ENCODE data around the gene CSAG2.
"Not testable (repeated sequence)": the region's sequence is repeated elsewhere in the genome, so short reads cannot be mapped to it uniquely, and the experiment has no call there.

The CSAG2 gene

DNA sequence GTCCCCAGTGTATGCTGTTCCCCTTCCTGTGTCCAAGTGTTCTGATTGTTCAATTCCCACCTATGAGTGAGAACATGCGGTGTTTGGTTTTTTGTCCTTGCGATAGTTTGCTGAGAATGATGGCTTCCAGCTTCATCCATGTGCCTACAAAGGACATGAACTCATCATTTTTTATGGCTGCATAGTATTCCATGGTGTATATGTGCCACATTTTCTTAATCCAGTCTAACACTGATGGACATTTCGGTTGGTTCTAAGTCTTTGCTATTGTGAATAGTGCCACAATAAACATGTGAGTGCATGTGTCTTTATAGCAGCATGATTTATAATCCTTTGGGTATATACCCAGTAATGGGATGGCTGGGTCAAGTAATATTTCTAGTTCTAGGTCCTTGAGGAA is 34.4 kb downstream of the CSAG2 start:
- H2BK120ac ChIP-seq (ENCODE audit: insufficient read depth, low read length, poor library complexity); H3K27me3 ChIP-seq (ENCODE audit: insufficient read depth, low read length); H3K4ac ChIP-seq (ENCODE audit: low read depth, low read length); DNase-seq; H2BK12ac ChIP-seq (ENCODE audit: low read length); H3K36me3 ChIP-seq (ENCODE audit: control insufficient read depth in 1 of 2, insufficient read depth in 2 of 2, low read length in 2 of 2); H3K4me3 ChIP-seq (ENCODE audit: low read depth, low read length); H3K23ac ChIP-seq (ENCODE audit: low read length); H3K18ac ChIP-seq (ENCODE audit: low read length); H4K91ac ChIP-seq (ENCODE audit: low read depth, low read length); H4K8ac ChIP-seq (ENCODE audit: low read depth, low read length); H3K9ac ChIP-seq (ENCODE audit: low read length); H3K4me2 ChIP-seq (ENCODE audit: low read length); H3K79me2 ChIP-seq (ENCODE audit: control insufficient read depth, insufficient read depth, low read length, poor library complexity); H3K27ac ChIP-seq (ENCODE audit: low read depth, low read length); H4K12ac ChIP-seq (ENCODE audit: low read depth, low read length); H2AFZ ChIP-seq (ENCODE audit: insufficient read depth, low read length, poor library complexity); H2BK5ac ChIP-seq (ENCODE audit: low read depth, low read length, poor library complexity); H3K9me3 ChIP-seq (ENCODE audit: insufficient read depth, low read depth, low read length); H3K79me1 ChIP-seq (ENCODE audit: low read length); H2AK5ac ChIP-seq (ENCODE audit: low read length); H3K4me1 ChIP-seq (ENCODE audit: control insufficient read depth in 1 of 2, insufficient read depth in 2 of 2, low read length in 2 of 2); H3K14ac ChIP-seq (ENCODE audit: low read length): not testable (repeated sequence)
- no CpG with 5 or more reads among the region's 3 CpGs for WGBS (ENCODE audit: extremely low coverage, insufficient coverage, insufficient read length)

DNA sequence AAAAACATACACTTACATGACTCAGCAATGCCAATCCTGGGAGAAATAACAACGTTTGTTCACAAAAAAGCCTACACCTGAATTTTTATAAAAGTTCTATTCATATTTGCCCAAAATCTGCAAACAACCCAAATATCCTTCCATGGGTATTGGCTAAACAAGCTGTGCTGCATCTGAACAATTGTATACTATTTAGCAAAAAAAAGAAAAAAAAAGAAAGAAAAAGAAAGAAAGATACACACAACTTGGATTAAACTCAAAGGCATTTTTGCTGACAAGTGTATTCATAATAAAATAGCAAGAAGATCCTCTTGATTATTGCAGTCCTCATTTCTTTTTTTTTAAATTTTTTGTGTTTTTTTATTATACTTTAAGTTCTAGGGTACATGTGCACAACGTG is 34.9 kb downstream of the CSAG2 start:
- no peak overlapping the region for H4K12ac ChIP-seq (ENCODE audit: low read depth, low read length)
- no peak overlapping the region for H3K14ac ChIP-seq (ENCODE audit: low read length)
- no peaks in the 10 kb centered on the region for H3K36me3 ChIP-seq (ENCODE audit: control insufficient read depth in 1 of 2, insufficient read depth in 2 of 2, low read length in 2 of 2)
- no peak overlapping the region for H2AK5ac ChIP-seq (ENCODE audit: low read length)
- H3K9me3 ChIP-seq (ENCODE audit: insufficient read depth, low read depth, low read length), result no peaks in the 10 kb centered on the region
- no peak for DNase-seq
- H4K8ac ChIP-seq (ENCODE audit: low read depth, low read length), result no peak overlapping the region
- H3K4me2 ChIP-seq (ENCODE audit: low read length), result no peak overlapping the region
- H4K91ac ChIP-seq (ENCODE audit: low read depth, low read length), result no peak overlapping the region
- no peak overlapping the region for H2AFZ ChIP-seq (ENCODE audit: insufficient read depth, low read length, poor library complexity)
- no peak overlapping the region for H3K9ac ChIP-seq (ENCODE audit: low read length)
- H3K27ac ChIP-seq (ENCODE audit: low read depth, low read length), result no peak overlapping the region
- no peak overlapping the region for H3K18ac ChIP-seq (ENCODE audit: low read length)
- H2BK12ac ChIP-seq (ENCODE audit: low read length), result no peak overlapping the region
- H2BK5ac ChIP-seq (ENCODE audit: low read depth, low read length, poor library complexity), result no peak overlapping the region
- H3K79me1 ChIP-seq (ENCODE audit: low read length), result no peaks in the 10 kb centered on the region
- no peak overlapping the region for H3K23ac ChIP-seq (ENCODE audit: low read length)
- no peaks in the 10 kb centered on the region for H3K27me3 ChIP-seq (ENCODE audit: insufficient read depth, low read length)
- H3K4me1 ChIP-seq (ENCODE audit: control insufficient read depth in 1 of 2, insufficient read depth in 2 of 2, low read length in 2 of 2), result no peaks in the 10 kb centered on the region
- no CpG with 5 or more reads among the region's 2 CpGs for WGBS (ENCODE audit: extremely low coverage, insufficient coverage, insufficient read length)
- no peak overlapping the region for H2BK120ac ChIP-seq (ENCODE audit: insufficient read depth, low read length, poor library complexity)
- no peak overlapping the region for H3K4ac ChIP-seq (ENCODE audit: low read depth, low read length)
- H3K79me2 ChIP-seq (ENCODE audit: control insufficient read depth, insufficient read depth, low read length, poor library complexity), result no peaks in the 10 kb centered on the region
- no peak overlapping the region for H3K4me3 ChIP-seq (ENCODE audit: low read depth, low read length)

DNA sequence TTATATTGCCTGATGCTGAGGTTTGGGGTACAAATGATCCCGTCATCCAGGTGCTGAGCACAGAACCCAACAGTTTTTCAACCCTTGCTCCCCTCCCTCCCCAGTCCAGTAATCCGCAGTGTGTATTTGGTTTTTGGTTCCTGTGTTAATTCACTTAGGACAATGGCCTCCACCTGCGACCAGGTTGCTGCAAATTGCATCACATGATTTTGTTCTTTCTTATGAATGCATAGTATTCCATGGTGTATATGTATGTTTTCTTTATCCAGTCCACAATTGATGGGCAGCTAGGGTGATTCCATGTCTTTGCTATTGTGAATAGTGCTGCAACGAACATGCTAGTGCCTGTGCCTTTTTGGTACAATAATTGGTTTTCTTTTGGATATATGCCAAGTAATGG is 46.0 kb downstream of the CSAG2 start:
- H4K91ac ChIP-seq (ENCODE audit: low read depth, low read length), result no peak overlapping the region
- no peaks in the 10 kb centered on the region for H3K79me1 ChIP-seq (ENCODE audit: low read length)
- H3K23ac ChIP-seq (ENCODE audit: low read length), result no peak overlapping the region
- no peak overlapping the region for H3K4me2 ChIP-seq (ENCODE audit: low read length)
- no peaks in the 10 kb centered on the region for H3K79me2 ChIP-seq (ENCODE audit: control insufficient read depth, insufficient read depth, low read length, poor library complexity)
- no peak overlapping the region for H3K4ac ChIP-seq (ENCODE audit: low read depth, low read length)
- H2AK5ac ChIP-seq (ENCODE audit: low read length), result no peak overlapping the region
- H3K36me3 ChIP-seq (ENCODE audit: control insufficient read depth in 1 of 2, insufficient read depth in 2 of 2, low read length in 2 of 2), result no peaks in the 10 kb centered on the region
- no peak overlapping the region for H3K14ac ChIP-seq (ENCODE audit: low read length)
- no peak overlapping the region for H2BK120ac ChIP-seq (ENCODE audit: insufficient read depth, low read length, poor library complexity)
- no peak overlapping the region for H3K27ac ChIP-seq (ENCODE audit: low read depth, low read length)
- H3K27me3 ChIP-seq (ENCODE audit: insufficient read depth, low read length), result no peaks in the 10 kb centered on the region
- no peak overlapping the region for H2BK12ac ChIP-seq (ENCODE audit: low read length)
- no peak overlapping the region for H2BK5ac ChIP-seq (ENCODE audit: low read depth, low read length, poor library complexity)
- no peak overlapping the region for H3K4me3 ChIP-seq (ENCODE audit: low read depth, low read length)
- H2AFZ ChIP-seq (ENCODE audit: insufficient read depth, low read length, poor library complexity), result no peak overlapping the region
- no peak overlapping the region for H4K8ac ChIP-seq (ENCODE audit: low read depth, low read length)
- WGBS (ENCODE audit: extremely low coverage, insufficient coverage, insufficient read length), result no CpG with 5 or more reads among the region's 4 CpGs
- H4K12ac ChIP-seq (ENCODE audit: low read depth, low read length), result no peak overlapping the region
- no peak for DNase-seq
- no peaks in the 10 kb centered on the region for H3K4me1 ChIP-seq (ENCODE audit: control insufficient read depth in 1 of 2, insufficient read depth in 2 of 2, low read length in 2 of 2)
- no peak overlapping the region for H3K18ac ChIP-seq (ENCODE audit: low read length)
- H3K9me3 ChIP-seq (ENCODE audit: insufficient read depth, low read depth, low read length), result no peaks in the 10 kb centered on the region
- H3K9ac ChIP-seq (ENCODE audit: low read length), result no peak overlapping the region

DNA sequence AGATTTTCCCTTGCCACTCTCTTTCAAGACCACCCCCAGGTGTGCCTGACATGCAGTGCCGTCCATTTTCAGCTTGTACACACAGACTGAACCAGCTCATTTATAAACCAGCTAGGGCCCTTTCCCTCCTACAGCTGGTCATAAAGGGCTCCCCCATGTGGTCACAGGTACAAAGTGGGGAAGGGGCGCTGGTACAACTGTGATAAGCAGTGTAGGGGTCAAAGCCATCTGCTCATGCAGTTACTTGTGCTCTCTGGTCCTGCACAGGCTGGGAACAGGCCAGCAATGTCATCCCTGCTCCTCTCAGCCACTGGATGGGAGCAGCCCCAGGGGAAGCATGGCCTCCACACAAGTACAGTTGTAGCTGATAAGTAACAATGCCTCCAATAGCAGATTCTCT is 50.8 kb downstream of the CSAG2 start:
- no peak overlapping the region for H4K12ac ChIP-seq (ENCODE audit: low read depth, low read length)
- no peak overlapping the region for H2BK120ac ChIP-seq (ENCODE audit: insufficient read depth, low read length, poor library complexity)
- no peaks in the 10 kb centered on the region for H3K36me3 ChIP-seq (ENCODE audit: control insufficient read depth in 1 of 2, insufficient read depth in 2 of 2, low read length in 2 of 2)
- no peak overlapping the region for H2AK5ac ChIP-seq (ENCODE audit: low read length)
- H2BK12ac ChIP-seq (ENCODE audit: low read length), result no peak overlapping the region
- no peaks in the 10 kb centered on the region for H3K79me1 ChIP-seq (ENCODE audit: low read length)
- no peak overlapping the region for H3K4me2 ChIP-seq (ENCODE audit: low read length)
- no peak overlapping the region for H4K8ac ChIP-seq (ENCODE audit: low read depth, low read length)
- H3K9me3 ChIP-seq (ENCODE audit: insufficient read depth, low read depth, low read length), result no peaks in the 10 kb centered on the region
- no peak overlapping the region for H3K18ac ChIP-seq (ENCODE audit: low read length)
- no peak overlapping the region for H3K4ac ChIP-seq (ENCODE audit: low read depth, low read length)
- H2BK5ac ChIP-seq (ENCODE audit: low read depth, low read length, poor library complexity), result no peak overlapping the region
- H3K14ac ChIP-seq (ENCODE audit: low read length), result no peak overlapping the region
- no peak overlapping the region for H4K91ac ChIP-seq (ENCODE audit: low read depth, low read length)
- no peaks in the 10 kb centered on the region for H3K27me3 ChIP-seq (ENCODE audit: insufficient read depth, low read length)
- no peak overlapping the region for H3K23ac ChIP-seq (ENCODE audit: low read length)
- WGBS (ENCODE audit: extremely low coverage, insufficient coverage, insufficient read length), result no CpG with 5 or more reads among the region's 2 CpGs
- no peaks in the 10 kb centered on the region for H3K79me2 ChIP-seq (ENCODE audit: control insufficient read depth, insufficient read depth, low read length, poor library complexity)
- H3K4me3 ChIP-seq (ENCODE audit: low read depth, low read length), result no peak overlapping the region
- no peak overlapping the region for H3K9ac ChIP-seq (ENCODE audit: low read length)
- H3K27ac ChIP-seq (ENCODE audit: low read depth, low read length), result no peak overlapping the region
- DNase-seq, result no peak
- no peaks in the 10 kb centered on the region for H3K4me1 ChIP-seq (ENCODE audit: control insufficient read depth in 1 of 2, insufficient read depth in 2 of 2, low read length in 2 of 2)
- H2AFZ ChIP-seq (ENCODE audit: insufficient read depth, low read length, poor library complexity), result no peak overlapping the region
